Measurements from ENCODE around the gene SLC25A13. TPM values are rescaled to one million over a fixed set of nuclear protein-coding genes. Genes with fewer than 3 reads are reported as not detected.
A peak's percentile ranks its signal among the peaks of the same experiment; 100 is the strongest.

Gene SLC25A13
- total RNA-seq, 4 donors from 2014 or later: 9.2 to 30.8 (median 13.6) TPM

DNA sequence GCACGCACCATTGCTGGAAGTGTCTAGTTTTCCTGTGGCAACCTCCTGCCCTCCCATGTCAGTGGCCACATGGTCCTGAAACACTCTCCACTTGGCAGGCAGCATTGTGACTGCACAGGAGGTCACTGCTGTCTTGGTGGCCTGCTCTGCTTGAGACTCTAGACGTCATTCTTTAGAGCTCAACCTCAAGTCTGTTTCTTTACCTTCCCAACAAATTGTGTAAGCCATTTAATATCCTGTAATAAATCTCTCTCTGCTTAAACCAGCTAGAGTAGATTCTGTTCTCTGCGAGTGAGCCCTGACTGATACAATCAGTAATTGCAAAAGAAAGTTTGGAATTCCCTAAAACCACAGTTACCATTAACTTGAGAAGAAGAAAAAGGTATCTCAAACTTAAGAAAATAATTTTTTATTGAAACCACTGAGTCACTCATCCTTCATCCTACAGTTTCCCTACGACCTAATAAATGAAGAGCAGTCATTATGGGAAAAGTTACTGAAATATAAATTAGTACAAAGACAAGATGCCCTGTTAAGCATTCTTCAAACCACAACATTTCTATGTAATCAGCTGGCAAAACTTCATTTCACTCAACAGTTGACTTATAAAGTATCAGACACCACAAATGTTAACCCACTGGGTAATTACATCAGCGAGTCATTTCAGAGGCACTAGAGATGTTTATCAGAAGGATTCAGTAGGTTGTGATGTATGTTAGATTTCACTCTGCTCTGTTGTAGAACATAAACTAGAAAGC, 18.0 kb downstream of the SLC25A13 start:
- Histone ChIP-seq H3K9me3 (no peaks in the 10 kb centered on the region), H3K4me1 (peaks cover 61 to 76% of the 10 kb centered on the region in 2 donors), H3K27ac (no peak overlapping the region), H3K27me3 (no peaks in the 10 kb centered on the region), H3K36me3 (no peaks in the 10 kb centered on the region), H3K4me3 (no peak overlapping the region)
- TF ChIP-seq, protein P1, sequence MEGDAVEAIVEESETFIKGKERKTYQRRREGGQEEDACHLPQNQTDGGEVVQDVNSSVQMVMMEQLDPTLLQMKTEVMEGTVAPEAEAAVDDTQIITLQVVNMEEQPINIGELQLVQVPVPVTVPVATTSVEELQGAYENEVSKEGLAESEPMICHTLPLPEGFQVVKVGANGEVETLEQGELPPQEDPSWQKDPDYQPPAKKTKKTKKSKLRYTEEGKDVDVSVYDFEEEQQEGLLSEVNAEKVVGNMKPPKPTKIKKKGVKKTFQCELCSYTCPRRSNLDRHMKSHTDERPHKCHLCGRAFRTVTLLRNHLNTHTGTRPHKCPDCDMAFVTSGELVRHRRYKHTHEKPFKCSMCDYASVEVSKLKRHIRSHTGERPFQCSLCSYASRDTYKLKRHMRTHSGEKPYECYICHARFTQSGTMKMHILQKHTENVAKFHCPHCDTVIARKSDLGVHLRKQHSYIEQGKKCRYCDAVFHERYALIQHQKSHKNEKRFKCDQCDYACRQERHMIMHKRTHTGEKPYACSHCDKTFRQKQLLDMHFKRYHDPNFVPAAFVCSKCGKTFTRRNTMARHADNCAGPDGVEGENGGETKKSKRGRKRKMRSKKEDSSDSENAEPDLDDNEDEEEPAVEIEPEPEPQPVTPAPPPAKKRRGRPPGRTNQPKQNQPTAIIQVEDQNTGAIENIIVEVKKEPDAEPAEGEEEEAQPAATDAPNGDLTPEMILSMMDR (IDR thresholded peaks at IDR 0.05 in 4 of 5, conservative IDR thresholded peaks at IDR 0.05 in 1 of 5): no peak
- no peak for TF ChIP-seq POLR2A (IDR thresholded peaks at IDR 0.05)
- in situ Hi-C loops (cut with MboI; ENCODE audit: low sequenced_read_pairs in 4 of 4): no loop called here
- intact Hi-C loops (cut with DNase I; ENCODE audit: low total_unique reads): no loop called here
- ATAC-seq: peak in 1 of 2 donors; percentile 59
- DNase-seq: no peak

DNA sequence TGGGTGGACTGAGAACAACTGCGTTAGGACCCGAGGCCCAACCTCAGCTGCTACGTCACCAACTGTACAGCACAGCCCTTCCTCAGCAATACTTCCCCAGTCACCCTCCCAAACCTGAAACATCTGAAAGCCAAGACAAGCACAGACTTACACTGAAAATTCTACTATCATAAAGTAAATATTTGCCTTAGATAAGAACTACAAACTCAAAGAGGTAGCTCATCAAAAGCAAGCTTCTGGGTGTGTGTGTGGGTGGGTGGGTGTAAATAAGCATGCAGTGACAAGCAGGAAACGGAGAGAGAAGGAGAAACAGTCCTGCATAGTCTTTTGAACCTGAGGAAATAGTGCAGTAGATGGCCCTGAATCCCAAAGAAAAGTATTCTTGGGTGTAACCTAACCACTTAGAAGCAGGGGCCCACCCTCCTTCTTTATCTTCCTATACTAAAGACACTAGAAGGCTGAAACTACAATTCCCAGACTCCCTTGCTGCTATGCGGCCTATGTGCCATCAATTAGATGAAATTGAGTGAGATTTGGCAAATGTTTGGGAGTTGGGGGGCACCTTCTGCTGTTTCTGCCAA, 18.7 kb downstream of the SLC25A13 start:
- DNase-seq: no peak
- no peaks in the 10 kb centered on the region for H3K27me3 ChIP-seq
- intact Hi-C loops (cut with DNase I; ENCODE audit: low total_unique reads): no loop called here
- no peaks in the 10 kb centered on the region for H3K36me3 ChIP-seq
- H3K4me1 ChIP-seq: peaks cover 60 to 76% of the 10 kb centered on the region in 2 donors
- no peak for ATAC-seq
- in situ Hi-C loops (cut with MboI; ENCODE audit: low sequenced_read_pairs in 4 of 4): no loop called here
- H3K9me3 ChIP-seq: no peaks in the 10 kb centered on the region
- no peak overlapping the region for H3K4me3 ChIP-seq
- TF ChIP-seq, protein P1 (IDR thresholded peaks at IDR 0.05 in 4 of 5, conservative IDR thresholded peaks at IDR 0.05 in 1 of 5): no peak
- TF ChIP-seq POLR2A (IDR thresholded peaks at IDR 0.05): no peak
- H3K27ac ChIP-seq: no peak overlapping the region

DNA sequence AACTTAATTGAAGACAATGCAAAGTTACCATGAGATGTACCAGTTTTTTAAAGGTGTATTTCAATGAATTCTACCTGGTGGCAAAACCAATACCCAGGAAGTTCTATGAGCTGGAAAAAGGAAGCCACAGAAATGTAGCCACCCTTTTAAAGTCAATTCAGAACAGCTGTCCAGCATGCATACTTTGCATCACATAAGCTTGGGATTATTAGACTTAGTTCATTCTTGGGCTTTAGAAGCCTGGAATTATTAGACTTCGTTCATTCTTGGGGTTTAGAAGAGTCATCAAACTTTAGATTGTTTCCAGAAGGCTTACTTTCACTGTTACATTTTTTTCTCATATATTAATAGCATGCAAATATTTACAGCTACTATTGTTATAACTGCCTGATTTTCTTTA, 20.9 kb downstream of the SLC25A13 start:
- no peaks in the 10 kb centered on the region for H3K36me3 ChIP-seq
- no peaks in the 10 kb centered on the region for H3K9me3 ChIP-seq
- peaks cover 60 to 72% of the 10 kb centered on the region in 2 donors for H3K4me1 ChIP-seq
- H3K4me3 ChIP-seq: no peak overlapping the region
- DNase-seq: no peak
- intact Hi-C loops (cut with DNase I; ENCODE audit: low total_unique reads): no loop called here
- no peak for ATAC-seq
- TF ChIP-seq POLR2A (IDR thresholded peaks at IDR 0.05): no peak
- TF ChIP-seq, protein P1 (IDR thresholded peaks at IDR 0.05 in 4 of 5, conservative IDR thresholded peaks at IDR 0.05 in 1 of 5): no peak
- H3K27me3 ChIP-seq: no peaks in the 10 kb centered on the region
- no peak overlapping the region for H3K27ac ChIP-seq
- in situ Hi-C loops (cut with MboI; ENCODE audit: low sequenced_read_pairs in 4 of 4): no loop called here

DNA sequence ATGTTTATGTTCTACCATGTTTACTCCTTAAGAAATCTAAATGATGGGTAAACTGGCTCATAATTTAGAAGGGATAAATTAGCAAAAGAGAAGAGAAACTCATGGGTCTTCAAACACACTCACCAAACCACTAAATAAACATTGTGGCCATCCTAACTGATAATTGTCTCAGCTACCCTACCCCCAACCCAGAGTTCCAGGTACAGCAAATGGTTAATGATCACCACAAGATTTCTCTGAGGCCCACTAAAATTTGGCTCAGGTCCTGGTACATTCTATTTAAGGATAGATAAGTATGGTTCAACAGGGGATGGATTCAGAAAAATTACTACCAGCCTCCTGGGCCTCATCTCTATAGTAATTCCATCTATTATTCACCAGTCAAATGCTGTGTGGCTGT, 21.4 kb downstream of the SLC25A13 start:
- in situ Hi-C loops (cut with MboI; ENCODE audit: low sequenced_read_pairs in 4 of 4): no loop called here
- intact Hi-C loops (cut with DNase I; ENCODE audit: low total_unique reads): no loop called here
- H3K27me3 ChIP-seq: no peaks in the 10 kb centered on the region
- DNase-seq (no peak), ATAC-seq (no peak)
- no peaks in the 10 kb centered on the region for H3K36me3 ChIP-seq
- peaks cover 56 to 67% of the 10 kb centered on the region in 2 donors for H3K4me1 ChIP-seq
- no peaks in the 10 kb centered on the region for H3K9me3 ChIP-seq
- no peak overlapping the region for H3K27ac ChIP-seq
- no peak for TF ChIP-seq POLR2A (IDR thresholded peaks at IDR 0.05)
- TF ChIP-seq, protein P1 (IDR thresholded peaks at IDR 0.05 in 4 of 5, conservative IDR thresholded peaks at IDR 0.05 in 1 of 5): no peak
- H3K4me3 ChIP-seq: no peak overlapping the region
